8988T (cell line): ENCODE results near the gene MTTP.

Experiments
- DNase-seq: peaks from one replicate; pipeline ENCODE4 v3.0.0; 2011

Gene MTTP

DNA sequence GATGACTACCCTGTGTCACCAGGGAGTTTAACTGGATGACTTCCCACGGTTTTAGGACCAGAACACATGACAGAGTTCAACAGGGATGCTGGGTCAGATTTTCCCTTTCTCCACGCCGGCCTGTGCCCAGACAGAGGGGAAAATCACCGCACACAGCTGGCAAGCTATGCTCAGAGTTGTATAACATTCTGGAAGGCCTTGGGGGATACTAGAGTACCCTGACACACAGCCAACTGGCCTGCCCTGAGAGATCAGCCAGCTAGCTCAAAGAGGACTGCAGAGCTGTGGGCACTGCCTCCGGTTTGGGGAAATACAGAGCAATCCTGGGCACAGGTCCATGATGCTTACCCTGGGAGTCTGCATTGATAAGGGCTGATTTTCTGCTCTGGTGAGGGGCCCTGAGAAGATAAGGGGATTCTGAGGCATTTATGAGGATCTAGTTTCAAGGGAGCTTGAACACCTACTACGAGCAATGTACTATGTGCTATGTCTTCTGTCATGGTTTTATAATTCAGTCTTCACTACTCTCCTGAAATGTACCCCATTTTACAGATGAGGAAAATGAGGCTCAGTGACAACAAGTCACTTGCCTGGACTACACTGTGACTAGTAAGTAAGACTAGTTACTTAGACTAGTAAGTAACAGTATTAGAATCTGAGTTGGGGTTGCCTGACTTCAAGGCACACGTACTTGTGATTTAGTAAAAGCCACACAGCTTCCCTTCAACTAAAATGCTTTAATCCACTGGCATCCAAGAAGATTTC is 68.3 kb downstream of the MTTP start:
- DNase-seq: no peak

DNA sequence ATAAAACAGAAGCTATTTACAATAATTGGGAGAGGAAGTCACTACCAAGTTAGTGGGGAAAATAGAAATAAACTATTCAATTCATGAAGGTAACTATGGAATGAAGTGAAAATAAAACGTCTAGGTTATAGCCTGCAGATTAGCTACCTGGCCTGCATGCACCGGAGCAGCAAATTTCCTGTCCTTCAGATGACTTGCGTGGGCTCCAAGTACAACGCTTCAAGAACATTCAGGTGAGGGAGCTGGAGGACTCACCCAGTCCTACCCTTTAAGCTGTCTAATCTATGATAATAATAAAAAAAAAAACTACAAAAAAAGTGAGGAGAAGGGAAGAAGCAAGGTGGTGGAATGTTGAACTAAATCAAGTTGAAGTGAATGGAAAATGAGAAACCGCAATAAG is 69.8 kb downstream of the MTTP start:
- no peak for DNase-seq

DNA sequence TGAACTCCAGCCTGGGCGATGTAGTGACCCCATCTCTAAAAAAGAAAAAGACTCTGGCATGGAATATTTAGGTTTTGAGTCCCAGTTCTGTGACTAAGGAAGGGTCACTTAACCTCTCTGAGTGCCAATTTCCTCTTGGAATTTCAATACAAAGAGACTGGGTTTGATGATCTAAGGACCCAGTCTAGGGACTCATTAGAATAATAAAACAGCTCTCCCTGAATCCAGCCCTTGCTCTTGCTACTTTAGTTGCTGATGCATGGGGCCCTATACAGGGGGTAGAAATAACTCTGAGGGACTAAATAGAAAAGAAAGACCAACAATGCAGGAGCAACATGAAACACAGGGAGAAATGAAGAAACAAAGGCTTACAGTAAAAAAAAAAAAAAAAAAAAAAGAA is 70.4 kb downstream of the MTTP start:
- no peak for DNase-seq

DNA sequence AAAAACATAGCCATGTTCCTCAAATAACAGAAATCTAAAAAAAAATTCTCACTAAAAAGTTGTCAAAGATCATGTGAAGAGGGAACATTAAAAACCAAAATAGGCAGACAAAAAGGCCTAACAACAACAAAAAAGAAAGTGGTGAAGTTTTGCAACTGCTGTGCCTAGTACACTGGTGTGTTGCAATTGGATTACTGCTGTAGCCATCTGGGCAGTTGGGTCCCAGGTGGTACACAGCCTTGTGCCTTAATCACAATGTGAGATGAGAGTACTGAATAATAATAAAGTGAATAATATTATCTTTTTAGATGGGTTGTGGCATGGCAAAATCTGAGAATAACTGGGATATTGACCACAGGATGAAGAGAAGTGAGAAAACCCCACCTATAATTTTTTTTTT is 71.0 kb downstream of the MTTP start:
- DNase-seq: no peak

DNA sequence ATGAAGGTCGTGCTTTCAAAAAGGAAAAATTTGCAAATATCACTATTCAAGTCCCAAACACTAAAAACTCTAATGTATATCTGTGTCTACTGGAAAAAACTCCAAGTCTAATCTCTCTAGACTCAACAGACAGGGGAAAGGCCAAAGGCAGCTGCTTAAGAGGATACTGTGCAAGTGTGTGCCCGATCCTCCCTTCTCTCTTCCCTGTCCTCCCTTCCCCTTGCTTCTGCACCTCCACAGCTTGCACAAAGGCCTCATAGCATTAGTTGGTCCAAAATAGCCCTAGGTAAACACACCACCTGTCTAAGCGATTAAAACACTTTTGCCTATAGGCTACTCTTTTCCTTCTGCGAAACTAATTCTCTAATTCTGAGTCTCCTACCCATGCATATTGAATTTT is 72.4 kb downstream of the MTTP start:
- DNase-seq: no peak

DNA sequence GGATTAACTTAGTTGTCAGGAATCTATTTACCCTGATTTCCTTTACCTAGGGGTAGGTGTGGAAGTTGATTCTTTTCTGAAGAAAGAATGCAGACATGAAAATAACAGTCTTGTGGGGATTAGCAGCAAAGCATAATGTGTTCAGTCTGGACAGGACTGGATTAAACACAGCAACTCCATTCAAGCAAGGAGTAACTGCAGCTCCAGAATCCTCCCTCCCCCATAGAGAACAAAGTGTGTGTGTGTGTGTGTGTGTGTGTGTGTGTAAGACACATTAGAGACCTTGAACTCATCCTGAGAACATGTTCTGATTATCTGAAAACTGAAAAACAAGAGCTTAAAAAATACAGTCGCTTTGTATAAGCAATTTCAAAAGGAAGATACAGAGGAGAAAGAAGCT is 73.7 kb downstream of the MTTP start:
- no peak for DNase-seq

DNA sequence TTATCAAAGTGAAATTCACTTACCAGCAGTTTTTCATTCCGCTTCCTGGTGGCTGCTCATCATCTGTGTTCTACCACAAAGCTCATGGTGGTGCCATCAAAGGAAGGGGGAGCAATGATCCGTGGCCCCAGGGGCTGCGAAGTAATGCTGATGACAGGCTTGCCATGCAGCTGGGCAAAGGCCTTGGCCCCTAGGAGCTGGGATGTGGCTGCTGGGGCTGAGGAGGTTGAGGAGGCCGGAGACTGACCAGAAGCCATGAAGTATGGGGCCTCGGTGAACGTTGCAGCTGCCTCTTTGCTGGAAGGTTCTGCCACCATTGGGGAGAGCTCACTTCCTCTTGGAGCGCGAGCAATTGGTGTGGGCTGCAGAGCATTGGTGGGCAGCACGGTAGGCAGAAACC is 74.6 kb downstream of the MTTP start:
- DNase-seq: no peak

DNA sequence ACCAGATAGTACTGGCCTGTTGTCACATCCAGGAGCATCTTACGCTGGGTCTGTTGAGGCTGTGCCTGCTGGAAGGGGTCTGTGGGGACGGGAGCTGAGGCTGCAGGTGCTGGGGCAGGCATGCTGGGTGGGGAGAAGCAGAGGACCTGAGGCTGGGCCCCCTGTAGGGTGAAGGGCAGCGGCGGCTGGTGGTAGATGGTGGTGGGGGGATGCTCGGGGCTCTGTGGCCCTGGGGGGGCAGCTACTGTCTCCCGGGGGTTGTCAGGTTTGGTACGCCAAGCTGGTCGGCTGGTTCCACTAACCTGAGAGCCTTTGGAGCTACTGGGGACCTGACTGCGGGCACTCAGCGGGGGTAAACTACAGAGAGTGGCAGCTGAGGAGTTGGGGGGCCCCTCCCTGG is 75.2 kb downstream of the MTTP start:
- DNase-seq: no peak

DNA sequence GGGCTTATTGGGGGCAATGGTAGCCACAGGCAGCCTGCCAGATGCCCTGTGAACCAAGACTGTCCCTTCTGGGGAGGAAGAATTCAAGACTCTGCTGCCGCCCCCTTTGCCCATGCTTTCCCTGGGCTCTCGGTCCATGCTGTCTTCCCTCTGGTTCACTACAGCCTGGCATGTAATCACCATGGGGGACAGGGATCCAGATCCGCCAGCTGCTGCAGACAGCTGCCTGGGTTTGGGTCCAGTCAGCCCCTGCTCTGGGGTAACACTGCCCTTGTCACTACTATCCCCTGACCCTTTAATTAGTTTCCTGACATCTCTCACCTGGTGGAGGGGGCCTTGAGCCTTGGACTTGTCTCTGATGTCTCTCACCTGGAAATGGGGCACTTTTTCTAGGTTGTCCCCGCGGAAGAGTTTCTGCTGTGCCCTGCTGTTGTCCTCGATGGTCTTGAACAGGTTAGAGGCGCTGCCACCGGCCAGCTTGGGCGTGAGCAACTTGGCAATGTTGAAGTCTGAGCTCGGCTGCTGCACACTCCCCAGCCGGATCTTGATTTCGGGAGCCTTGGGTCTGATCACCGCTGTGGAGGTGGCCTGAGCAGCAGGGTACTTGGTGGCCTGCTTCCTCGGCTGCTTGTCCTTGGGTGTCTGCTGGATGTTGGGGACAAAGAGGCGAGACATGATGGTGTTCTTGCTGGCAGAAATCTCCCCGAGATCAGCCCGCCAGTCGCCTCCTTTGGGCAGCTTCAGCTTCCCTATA is 76.6 kb downstream of the MTTP start:
- no peak for DNase-seq

DNA sequence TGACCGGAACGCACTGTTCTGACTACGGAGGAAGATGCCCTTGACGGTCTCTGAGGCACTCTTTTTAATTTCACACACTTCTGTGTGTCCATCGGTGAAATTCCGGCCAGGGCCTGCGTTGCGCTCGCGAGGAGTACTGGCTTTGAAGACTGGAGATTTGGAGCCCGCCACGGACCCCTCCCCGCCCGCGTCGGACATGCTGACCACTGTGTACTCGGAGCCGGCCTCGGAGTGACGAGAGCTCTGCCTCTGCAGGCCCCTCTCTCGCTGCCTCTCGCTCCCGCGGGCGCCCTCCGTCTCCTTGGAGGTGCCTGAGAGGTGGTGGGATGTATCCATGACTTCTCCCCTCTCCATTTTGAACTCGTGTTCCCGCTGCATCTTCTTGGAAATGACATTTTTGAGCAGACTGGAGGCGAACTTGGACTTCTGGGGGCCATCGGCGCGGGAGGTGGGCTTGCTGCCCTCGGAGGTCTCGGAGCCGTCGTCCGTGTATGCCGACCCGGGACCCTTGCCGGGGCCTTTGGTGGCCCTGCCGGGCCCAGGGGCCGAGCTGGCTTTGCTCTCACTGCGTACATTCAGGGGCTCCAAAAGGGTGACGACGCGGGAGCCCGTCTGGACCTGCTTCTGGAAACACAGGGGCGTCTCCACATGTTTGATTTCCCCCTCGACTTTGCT is 77.3 kb downstream of the MTTP start:
- DNase-seq: no peak

DNA sequence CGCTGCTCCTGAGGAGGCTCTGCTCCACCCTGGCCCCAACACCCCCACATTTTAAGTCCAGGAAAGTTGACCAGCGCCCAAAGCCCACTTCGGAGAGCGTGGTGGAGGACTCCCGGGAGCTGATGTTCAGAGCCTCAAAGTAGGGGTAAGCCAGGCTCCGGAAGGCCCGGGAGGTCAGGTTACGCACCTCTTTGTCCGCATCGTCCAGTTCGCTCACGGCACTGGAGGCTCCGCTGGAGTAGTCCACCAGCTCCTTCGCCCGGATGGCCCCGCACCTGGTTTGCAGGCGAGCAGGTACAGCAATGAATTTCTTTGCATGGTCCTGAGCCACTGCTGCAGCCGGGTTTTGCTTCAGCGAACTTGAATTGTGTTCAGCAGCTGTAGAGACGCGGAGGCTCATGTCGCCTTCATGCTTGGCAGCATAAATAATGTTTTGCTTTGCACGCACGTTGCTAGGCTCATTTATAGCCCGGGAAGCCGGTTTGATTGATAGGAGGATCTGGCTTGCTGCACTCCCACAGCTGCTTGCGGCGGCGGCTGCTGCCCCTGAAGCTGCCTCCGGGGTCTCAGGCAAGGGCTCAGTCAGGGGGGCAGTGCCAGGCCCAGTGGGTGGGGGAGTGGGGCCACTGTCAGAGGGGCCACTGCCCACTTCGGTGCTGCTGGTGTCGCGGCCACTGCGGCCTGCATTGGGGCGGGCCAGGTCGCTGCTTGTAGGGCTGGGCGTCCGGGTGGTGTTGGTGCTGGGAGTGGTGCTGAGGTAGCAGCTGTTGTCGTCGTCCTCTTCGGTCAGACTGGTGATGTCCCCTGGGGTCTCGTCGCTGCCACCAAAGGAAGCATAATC is 78.2 kb downstream of the MTTP start:
- no peak for DNase-seq

DNA sequence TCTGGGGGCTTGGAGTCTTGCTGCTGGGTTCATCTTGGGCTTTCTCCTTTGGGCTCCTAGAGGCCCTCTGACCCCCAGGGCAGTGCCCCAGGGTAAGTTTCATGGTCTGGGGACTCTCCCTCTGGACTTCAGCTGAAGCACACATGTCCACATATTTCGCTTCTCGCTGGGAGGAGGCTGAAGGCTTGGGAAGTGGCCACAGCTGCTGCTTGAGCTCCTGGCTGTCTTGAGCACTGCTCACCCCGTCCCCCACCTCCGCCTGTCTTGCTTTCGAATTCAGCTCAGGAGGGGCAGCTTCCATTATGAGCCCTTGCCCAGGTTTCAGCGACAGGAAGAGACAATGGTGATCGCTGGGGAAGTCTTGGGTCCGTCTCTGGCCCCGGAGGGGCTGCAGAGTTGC is 79.3 kb downstream of the MTTP start:
- no peak for DNase-seq

DNA sequence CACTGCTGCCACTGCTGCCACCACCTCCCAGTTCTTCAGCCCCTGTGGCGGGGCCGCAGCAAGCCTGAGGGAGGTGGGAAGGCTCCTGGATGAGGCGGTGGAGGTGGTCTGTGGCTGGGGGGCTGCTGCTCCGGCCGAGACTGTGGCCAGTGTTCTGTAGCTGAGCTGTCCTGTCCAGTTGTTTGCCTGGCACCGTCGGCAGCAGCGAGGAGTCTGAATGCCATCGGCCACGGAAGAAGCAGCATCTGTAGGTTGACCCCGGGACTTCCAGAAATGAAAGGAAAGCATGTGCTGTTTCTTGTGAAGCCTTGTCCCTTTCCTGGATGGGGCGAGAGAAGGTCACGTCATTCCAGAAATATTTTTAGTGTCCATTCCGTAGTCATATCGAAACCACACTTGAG is 79.7 kb downstream of the MTTP start:
- no peak for DNase-seq

DNA sequence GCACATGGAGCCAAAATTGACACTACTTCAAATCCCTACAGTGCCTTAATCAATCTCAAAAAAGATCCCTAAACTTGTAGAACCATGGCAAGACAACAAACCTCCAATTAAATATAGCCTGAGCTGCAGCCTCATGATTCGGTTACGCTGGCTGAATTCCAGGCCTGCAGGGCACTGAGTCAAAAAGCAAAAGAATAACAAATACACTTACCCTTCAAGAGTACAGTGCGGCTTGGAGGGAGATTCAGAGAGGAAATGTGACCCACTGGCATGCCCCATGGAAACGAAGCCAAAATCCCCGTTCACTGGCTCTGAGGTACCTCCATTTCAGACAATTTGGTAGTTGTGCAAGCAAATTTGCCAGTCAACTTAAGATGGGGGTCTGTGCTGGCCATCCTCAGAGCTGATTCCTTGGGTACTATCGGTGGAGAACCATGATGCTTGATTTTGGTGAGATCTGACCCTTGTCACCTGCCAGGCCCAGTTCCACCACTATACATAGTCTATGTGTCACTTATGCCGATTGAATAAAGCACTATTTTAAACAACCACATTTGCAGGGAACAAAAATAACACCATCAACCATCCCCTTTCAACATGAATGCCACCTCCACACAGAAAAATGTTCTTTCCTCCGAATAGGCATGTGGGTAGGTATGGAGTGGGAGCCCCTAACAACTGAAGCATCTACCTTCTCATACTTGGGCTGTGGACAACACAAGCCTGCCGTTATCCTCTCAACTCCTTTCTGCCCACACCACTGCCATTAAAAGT is 80.9 kb downstream of the MTTP start:
- DNase-seq: no peak

DNA sequence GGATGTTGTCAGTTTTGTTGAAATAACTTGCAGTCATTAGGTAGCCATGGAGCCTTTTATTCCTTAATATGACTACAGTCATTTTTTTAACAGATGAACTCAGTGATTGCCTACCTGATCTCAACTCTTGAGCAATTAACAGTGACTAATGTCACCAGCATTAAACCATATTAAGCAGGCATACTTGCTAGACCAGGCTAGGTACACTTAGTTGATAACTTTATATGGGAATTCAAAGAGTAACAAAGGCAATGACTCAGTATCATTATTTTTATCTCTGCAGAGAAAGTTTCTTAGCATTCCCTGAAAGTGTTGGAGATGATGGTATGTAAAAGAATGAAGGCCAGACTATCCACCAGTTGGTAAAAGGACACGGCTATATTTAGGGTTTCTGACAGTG is 83.2 kb downstream of the MTTP start, which contains the start of gene C4orf54:
Gene C4orf54 (minus strand): TSS at position 31 of the 400 bp plus-strand sequence. CDS start 3,180 bp downstream, outside the sequence.
- no peak for DNase-seq

DNA sequence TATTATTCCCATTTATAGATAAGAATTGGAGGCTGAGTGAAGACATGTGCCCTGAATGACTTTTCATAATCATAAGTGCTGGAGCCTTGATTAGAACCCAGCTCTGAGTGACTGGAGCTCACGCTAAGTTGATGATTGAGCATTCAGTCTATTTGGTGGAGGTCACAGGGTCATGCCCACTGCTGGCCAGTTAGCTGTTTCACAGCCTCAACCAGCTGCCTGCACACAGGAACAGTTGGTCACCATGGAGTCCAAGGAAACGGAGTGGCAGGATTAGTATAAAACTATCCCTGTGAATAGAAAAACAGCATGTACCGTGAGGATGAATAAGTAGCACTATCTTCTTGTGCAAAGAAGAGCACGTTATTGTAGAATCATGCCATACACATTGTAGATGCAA is 84.0 kb downstream of the MTTP start:
- DNase-seq: no peak

DNA sequence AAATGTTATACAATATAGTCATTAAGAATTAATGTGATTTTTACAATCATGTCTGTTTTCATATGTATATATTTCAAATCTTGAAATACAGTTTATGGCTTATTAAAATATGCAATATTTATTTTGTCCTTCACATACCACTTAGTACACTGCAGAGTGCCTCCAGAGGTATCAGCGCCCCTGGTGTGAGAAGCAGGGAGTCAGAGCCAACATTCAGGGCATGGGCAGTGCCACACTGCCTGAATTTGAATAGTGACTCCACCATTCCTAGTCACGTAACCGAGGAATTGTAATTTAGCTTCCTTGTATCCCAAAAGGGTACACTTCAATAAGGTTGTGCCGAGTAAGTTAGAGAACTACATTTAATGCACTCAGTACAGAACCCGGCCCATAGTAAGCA is 87.3 kb downstream of the MTTP start:
- DNase-seq: no peak

DNA sequence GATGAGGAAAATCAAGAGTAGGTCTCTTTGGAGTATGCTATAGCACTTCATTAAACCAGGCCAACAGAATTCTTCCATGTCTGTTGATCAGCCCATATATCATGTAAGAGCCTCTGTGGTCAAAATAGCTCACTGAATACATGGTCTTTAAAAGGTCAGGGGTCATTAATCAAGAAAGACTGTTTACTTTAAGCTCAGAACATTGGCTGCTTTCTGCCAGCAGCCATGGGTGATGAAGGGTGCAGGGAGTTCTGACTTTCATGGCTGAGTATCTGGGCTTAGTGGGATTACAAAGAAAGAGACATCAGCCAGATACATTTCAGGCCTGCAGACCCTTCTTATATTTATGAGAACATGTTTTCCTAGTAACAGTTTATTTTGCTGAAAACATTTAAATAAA is 90.1 kb downstream of the MTTP start:
- DNase-seq: no peak

DNA sequence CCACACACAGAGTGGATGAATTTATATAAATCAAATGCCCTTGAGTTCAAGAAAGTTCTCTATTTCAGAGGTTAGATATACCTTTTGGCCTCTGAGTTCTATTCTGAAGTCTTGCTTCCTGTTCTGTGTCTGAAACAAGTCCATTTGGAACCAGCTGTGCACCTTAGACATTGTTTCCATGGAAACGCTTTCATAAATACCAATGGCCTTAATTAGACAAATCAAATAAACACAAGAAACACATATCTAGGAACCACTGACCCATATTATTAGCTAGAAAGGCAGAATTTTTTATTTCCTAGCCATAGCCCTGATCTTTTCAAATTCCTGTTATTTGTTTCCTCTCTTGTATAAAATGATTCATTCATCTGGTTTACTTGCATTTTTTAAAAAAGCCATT is 91.4 kb downstream of the MTTP start:
- DNase-seq: no peak

DNA sequence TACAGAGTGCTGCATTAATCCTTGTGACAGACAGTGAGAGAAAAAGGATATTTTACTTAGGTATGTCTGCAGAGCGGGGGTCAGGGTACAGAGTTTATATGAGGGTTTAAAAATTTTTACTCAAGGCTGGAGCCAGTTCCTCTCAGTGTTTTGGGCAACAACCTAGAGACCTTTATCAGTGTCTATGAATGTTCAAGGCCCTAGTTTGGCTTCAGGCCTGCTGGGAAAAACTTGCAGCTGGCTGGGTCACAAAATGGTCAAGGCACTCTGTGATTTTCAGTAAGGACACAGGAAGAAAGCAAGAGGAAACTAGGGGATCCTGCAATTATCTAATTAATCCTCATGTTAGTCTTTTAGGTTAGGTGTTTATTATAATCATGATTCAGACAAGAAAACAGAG is 93.8 kb downstream of the MTTP start:
- no peak for DNase-seq

DNA sequence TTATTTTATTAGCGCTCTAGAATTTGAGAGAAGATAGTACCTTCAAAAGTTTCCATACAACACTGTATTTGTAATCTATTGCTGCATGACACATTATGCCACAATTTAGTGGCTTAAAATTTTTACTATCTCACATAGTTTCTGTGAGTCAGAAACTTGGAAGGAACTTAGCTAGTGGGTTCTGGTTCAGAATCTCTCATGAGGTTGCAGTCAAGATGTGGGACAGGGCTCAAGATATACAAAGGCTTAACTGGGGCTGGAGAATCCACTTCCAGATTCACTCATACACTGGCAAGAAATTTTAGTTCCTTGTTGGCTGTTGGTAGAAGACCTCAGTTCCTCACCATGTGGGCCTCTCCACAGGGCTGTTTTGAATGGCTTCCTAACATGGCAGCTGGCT is 94.5 kb downstream of the MTTP start:
- DNase-seq: no peak

DNA sequence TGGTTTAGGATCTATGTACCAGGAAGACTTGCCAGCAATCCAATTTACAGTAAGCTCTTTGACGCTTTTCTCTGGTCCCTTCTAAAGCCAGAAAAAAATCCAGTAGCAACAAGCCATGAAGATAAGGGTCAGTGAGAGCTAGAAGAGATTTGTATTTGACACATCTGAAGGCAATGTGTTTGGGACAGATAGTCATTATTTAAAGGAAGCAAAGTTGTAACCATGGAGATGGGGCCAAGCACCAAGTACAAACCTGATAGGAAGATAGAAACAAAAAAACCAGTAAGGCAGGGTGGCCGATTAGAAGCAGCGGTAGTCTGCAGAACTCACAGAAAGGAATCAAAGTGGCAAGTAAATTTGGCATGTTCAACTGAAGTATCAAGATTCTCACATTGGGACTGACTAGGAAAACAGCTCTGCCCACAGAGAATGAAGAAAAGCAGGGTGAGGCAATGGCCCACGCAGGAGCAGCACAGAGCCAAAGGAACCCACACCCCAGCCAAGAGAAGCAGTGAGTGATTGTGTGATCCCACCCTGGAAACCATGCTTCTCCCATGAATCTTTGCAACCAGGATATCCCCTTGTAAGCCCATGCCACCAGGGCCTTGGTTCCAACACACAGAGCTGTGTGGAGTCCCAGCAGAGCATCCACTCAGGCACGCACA is 95.9 kb downstream of the MTTP start:
- DNase-seq: no peak
